Measurements from ENCODE around the gene NCOA7. TPM values are rescaled to one million over a fixed set of nuclear protein-coding genes. Genes with fewer than 3 reads are reported as not detected.
A peak's percentile ranks its signal among the peaks of the same experiment; 100 is the strongest.

NCOA7 gene
- 10 to 100 TPM; 18.1 to 31.4 (median 26.7) TPM for total RNA-seq

- Histone ChIP-seq H3K36me3 (no peaks in the 10 kb centered on the region), H3K27ac (peak within 1 kb of the TSS; percentile 84 to 99 (median 94)), H3K4me3 (peak within 1 kb of the TSS; percentile 70 to 86), H3K9me3 (no peaks in the 10 kb centered on the region), H3K27me3 (no peaks in the 10 kb centered on the region), H3K4me1 (peaks cover 0 to 47% (median 4%) of the 10 kb centered on the region in 3 donors)
- TF ChIP-seq EP300 (IDR thresholded peaks at IDR 0.05) (no peak), CTCF (IDR thresholded peaks at IDR 0.05) (peak in 2 of 4 experiments; percentile 36 to 42), POLR2AphosphoS5 (IDR thresholded peaks at IDR 0.05) (peak; percentile 83), POLR2A (IDR thresholded peaks at IDR 0.05) (peak; percentile 95 to 97)
- no CpG with 5 or more reads among the region's 100 CpGs for WGBS, 2 donors (ENCODE audit: low coverage in 1 of 2)
- peak; percentile 89 for ATAC-seq
Measured at GRCh38 chr6:125790358-125791150, at the start of gene NCOA7. TSS of gene NCOA7 (plus strand) at chr6:125790960. CDS start at chr6:125815355, 24,395 bp downstream.

GRCh38 chr6:125741336-125741735 is 49.4 kb upstream of the NCOA7 start:
- TF ChIP-seq POLR2A (IDR thresholded peaks at IDR 0.05) = no peak
- no peak for TF ChIP-seq CTCF (IDR thresholded peaks at IDR 0.05)
- no peak for TF ChIP-seq EP300 (IDR thresholded peaks at IDR 0.05)
- no peak for TF ChIP-seq POLR2AphosphoS5 (IDR thresholded peaks at IDR 0.05)
- 81 to 92% methylated on average over 2 of the region's 2 CpGs for WGBS, 2 donors (ENCODE audit: low coverage in 1 of 2)
- H3K27me3 ChIP-seq = peaks cover 17% of the 10 kb centered on the region
- H3K36me3 ChIP-seq = no peaks in the 10 kb centered on the region
- H3K9me3 ChIP-seq = no peaks in the 10 kb centered on the region
- no peaks in the 10 kb centered on the region for H3K4me1 ChIP-seq
- H3K4me3 ChIP-seq = no peak overlapping the region
- no peak overlapping the region for H3K27ac ChIP-seq
- no peak for ATAC-seq

- H3K27ac ChIP-seq = no peak overlapping the region
- no peak for ATAC-seq
- H3K4me1 ChIP-seq = peaks cover 0 to 3% (median 0%) of the 10 kb centered on the region in 3 donors
- no peaks in the 10 kb centered on the region for H3K9me3 ChIP-seq
- 86 to 92% methylated on average over 1 to 2 of the region's 2 CpGs for WGBS, 2 donors (ENCODE audit: low coverage in 1 of 2)
- TF ChIP-seq POLR2AphosphoS5 (IDR thresholded peaks at IDR 0.05) (no peak), CTCF (IDR thresholded peaks at IDR 0.05) (no peak), POLR2A (IDR thresholded peaks at IDR 0.05) (no peak), EP300 (IDR thresholded peaks at IDR 0.05) (no peak)
- no peaks in the 10 kb centered on the region for H3K36me3 ChIP-seq
- no peak overlapping the region for H3K4me3 ChIP-seq
- peaks cover 20% of the 10 kb centered on the region for H3K27me3 ChIP-seq
Measured at GRCh38 chr6:125742024-125742423, 48.7 kb upstream of the NCOA7 start.

DNA sequence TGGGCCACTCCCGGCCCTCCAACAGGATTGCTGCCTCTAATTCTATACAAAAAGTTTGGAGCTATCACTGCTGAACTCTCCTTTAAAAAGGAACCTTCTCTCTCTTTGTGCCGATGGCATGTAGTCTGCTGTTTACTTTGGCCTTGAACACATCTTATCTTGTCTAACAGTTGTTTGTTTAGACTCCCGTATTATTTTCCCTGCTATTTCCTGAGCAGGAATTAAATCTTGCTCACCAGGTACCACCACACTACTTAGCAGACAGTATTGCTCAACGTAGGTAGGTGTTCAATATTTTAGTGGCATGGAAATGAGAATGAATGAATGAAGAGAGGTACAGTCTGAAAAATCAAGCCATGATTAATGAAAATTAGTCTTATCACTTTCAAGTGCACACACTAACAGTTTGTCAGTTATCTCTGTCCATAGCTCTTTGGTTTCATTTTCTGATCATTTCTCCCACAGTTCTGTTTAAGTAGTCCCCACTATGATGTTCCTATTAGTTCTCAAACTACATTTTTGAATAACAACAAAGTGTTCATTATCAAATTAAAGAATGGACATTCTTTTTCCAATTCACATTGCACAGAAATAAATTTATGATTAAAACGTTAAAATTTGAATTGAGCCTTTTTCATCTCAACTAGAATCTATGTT is 48.2 kb upstream of the NCOA7 start:
- Histone ChIP-seq H3K36me3 (no peaks in the 10 kb centered on the region), H3K4me1 (peaks cover 0 to 9% (median 4%) of the 10 kb centered on the region in 3 donors), H3K4me3 (no peak overlapping the region), H3K27me3 (peaks cover 24% of the 10 kb centered on the region), H3K27ac (no peak overlapping the region), H3K9me3 (no peaks in the 10 kb centered on the region)
- TF ChIP-seq POLR2A (IDR thresholded peaks at IDR 0.05) (no peak), EP300 (IDR thresholded peaks at IDR 0.05) (no peak), CTCF (IDR thresholded peaks at IDR 0.05) (no peak), POLR2AphosphoS5 (IDR thresholded peaks at IDR 0.05) (no peak)
- no peak for ATAC-seq
- WGBS, 2 donors (ENCODE audit: low coverage in 1 of 2) = 65 to 79% methylated on average over 2 to 5 of the region's 5 CpGs
